DMS79 treated with DMSO at 0.1 percent for 48 hours (cell line): Measurements from ENCODE around the gene SGIP1.
A peak's percentile ranks its signal among the peaks of the same experiment; 100 is the strongest.

ENCODE experiments used
- DNase-seq: peaks from one replicate; lab custom pipeline; 2025; lab: John Stamatoyannopoulos, UW

SGIP1 gene

DNA sequence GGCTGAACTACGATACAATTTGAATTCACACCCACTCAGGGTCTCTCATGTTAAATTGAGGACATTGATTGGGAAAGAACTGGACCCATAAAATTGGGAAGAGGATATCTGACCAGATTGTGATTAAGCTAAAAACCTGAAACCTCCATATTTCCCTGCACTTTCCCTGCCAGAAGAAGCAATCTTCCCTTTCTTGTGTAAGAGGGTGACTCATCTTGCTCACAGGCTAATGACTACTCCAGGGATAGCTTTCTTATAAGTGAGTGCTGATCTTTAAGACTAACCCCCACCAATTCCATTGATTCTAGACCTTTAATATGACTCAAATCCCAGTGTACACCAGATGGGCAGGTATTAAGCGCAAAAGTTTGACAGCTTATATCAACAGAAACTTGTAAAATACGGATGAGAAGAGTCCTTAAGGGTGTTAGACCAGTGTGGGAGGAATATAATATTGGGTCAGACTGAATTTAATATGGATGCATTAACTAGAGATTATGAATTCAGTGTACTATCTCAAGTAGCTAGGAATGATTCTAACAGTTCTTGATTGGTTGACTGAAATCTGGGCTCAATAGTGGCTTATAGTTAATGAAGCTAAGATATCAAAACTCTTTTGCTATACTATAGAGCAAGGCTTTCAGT is 12.1 kb upstream of the SGIP1 start:
- no peak for DNase-seq

DNA sequence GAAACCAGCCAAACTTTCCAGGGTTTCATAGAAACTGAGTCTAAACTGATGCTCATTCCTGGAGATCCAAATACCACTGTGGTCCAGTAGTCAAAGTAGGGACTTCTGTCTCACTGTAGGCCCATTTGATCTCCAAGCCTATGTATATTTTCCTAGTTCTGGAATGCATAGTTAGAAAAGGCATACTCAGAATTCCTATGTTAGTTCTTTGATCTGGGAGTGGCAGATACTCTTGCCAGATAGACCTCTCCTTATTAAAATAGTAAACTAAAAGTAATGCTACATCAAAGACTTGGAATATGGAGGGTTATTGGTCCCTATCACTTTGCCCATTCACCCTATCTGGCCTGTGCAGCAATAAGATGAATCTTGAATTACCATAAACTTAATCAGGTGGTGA is 10.4 kb upstream of the SGIP1 start:
- no peak for DNase-seq

DNA sequence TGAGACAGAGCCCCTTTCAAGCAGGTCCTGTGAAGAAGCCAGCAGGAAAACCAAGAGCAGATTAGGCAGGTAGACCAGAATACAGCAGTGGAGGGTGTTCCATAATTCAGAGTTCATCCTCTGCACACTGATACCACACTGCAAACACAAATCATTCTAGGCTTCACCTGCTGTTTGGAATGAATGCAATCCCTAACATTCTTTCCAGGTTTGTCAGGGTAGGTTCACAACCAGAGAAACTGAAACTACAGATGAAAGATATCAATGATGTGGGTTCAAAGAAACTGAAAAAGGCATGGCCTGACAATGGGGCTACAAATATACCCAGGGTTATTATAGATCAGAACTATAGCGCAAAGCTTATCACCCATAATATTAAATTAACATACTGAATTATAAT is 8.9 kb upstream of the SGIP1 start:
- DNase-seq, result no peak

DNA sequence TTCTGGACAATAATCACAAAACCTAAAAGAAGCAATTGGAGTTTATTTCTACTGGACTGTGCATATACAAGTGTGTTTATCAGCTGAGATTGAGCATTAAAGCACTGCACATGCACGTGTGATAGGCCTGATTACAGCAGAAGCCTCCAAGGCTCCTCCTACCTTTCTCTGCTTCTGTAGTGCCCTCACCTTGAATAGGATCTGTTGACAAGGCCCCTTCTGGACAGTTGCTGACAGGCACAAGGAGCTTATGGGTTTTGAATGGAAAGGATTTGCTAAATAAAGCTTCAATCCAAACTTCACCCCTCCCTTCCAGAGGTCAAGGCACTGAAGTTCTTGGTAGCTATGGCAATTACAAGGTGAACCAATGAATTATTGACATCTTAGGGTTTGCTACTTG is 7.9 kb upstream of the SGIP1 start:
- no peak for DNase-seq

DNA sequence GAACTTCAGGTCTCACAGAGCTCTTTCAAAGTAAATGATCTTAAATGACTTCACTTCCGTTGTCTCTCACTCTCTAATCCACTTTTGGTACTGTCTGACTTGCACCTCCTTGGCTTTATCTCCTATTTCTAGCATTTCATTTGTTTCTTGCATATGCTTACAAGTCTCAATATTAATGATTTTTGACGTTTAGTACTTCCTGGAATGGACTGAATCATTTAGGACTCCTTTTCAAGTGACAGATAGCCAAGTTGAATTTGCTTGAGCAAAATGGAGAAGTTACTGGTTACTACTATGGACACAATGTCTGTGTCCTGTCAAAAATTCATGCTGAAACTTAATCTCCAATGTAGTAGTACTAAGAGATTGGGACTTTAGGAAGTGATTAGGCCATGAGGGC is 7.0 kb upstream of the SGIP1 start:
- DNase-seq, result no peak

DNA sequence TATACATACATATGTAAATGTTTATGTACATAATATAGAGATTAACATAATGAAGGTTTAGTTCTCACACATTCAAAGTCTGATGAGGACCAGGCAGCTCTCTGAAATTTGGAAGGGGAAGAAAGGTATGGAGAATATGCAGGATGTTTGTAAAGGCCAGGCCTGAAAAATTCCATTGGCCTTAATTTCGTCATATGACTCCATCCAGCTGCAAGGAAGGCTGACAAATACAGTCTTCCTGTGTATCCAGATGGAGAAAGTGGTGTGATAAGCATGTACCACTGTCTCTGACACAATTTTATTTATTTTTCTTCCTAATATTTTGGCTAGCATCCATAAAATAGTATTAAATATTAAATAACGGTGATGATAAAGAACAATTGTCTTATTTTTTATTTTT is 6.3 kb upstream of the SGIP1 start:
- no peak for DNase-seq

DNA sequence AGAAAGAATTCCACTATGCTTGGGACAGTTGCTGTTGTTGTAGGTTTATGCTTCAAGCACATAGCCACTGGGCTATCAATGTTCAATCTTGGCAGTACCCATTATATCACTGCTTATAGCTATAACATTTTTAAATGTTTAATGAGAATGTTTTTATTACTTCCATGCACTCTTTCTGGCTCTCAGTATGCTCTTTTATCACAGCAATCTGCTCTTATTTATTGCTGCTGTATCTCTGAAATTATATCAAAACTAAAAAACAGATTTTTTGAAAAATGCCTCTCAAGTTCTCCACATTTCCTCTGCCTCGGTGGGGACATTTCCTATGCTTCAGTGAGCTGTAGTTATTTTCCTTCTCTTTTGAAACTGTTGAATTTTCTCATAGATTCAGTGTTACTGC is 5.4 kb upstream of the SGIP1 start:
- DNase-seq, result no peak

DNA sequence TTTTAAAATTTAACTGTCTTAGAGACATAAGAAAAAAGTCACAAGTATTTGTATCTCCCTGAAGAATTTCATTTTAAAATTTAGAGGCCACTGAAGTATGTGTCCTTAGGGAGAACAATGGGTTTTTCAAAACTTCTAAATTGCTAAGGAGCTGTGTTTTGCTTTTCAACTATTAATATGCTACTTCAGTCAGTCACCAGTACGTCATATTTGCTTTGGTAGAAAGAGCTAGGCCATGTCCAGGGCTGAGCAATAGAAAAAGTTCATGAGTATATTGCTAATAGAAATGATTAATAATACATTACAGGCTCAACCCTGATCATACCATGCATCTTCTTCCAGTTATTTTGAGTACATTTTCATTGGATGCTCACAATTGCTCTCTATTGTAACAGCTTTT is 1.7 kb upstream of the SGIP1 start:
- DNase-seq, result no peak

DNA sequence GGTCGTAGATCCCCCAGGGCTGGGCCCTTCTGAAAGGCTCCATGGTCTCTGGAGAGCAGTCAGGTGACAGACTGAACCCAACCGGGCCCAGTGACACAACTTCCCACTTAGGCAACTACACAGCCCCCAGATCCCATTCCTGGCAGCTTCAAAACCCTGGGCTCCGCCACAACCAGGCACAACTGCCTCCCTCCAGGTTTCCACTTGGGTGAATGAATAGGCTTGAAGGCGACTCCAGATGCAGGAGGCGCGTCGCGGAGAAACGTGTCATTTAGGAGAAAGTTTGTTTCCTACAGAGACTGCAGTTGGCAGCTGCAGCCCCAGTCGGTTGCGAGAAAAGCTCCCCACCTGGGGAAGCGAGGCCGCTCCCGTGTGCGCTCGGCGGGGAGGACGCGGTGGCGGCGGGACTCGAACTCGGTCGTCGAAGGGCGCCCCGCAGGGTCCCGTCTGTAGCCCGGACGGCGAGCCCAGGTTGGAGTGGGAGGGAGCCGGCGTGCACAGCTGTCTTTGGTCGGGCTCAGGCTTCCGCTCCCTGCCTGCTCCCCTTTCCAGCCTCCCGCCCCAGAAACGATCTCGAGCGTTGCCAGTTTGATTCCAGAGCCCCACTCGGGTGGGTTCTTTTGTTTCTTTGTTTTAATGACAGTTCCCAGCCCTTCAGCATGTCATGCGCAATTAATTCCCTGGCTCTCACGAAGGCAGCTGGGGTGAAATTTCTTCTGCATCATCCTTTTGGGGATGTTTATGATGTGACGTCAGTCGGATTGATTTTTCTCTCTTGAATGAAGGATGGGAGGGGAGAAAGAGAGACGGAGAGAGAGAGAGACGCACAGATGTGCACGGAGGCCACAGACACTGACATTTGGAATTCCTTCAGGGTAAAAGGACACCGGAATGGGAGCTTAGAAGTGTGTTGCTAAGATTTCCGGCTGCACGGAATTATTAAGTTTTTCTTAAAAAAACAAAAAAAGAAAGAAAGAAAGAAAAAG is 862 bp upstream of the SGIP1 start:
- DNase-seq, result peak; percentile 67

DNA sequence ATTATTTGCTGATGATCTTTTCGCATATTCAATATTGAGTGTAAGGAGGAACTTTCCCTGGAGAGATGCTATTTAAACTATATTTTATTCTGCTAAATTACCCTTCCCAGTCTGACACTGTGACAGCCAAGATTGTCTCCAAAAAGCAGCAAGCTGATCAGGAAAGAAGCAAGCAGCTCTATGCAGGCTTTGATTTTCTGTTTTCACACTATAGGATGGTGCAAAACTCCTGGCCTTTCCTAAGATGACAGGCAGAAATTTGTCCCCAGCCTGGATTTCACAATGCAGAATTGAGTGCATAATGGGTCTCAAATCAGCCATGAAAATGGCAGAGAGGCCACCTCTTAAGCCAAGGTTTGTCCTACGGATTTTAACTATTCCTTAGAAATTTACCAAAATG is 1.1 kb downstream of the SGIP1 start:
- DNase-seq, result no peak

DNA sequence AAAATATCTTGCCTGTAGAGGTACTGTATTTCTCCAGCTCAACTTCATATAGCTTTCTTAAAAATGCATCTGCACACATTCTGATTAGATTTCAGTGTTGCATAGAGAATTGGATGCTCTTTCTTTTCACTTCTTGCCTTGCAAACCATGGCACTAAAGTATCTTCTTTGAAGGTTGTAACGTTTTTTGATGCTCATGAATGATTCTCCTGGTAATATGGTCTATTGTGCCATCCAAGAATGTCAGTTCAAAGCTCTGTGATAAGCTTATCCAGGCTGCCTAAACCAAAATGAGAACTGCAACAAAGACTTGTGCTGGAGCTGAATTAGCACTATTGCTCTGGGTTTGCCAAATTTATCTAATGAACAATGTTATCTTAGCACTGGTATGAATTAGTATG is 1.9 kb downstream of the SGIP1 start:
- no peak for DNase-seq

DNA sequence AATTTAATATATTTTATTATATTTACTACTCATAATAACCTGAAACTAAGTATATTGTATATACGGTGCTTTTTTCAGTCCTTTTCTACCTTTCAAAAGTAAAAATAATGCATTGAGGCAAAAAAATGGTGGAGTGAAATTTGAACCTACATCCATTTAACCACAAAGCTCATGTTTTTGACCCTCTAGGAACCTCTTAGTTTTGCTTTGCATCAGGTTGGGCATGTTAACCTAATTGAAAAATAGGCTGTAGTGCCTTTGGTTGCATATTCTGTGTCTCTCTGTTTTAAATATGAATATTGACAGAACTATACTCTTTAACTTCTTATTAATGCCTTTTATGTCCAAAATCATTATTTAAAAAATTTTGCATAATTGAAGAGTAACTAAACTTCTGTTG is 3.8 kb downstream of the SGIP1 start:
- DNase-seq, result no peak

DNA sequence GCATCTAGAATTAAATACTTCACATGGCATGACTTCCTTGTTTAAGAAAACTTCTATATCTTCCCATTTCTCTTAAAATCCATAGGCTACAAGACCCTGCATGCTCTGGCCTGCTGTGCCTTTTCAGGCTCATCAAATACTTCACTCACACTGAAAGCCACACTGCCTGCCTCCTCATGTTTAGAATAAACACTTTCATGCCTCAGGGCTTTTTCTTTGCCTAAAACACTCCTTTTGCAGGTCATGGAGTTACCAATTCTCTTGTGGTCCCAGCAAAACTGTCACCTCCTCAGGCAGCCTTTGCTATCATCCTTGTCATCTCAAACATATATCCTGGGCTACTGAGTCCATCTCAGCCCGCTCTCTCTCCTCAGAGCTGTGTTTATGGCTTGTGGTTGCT is 5.5 kb downstream of the SGIP1 start:
- DNase-seq, result peak; percentile 45

DNA sequence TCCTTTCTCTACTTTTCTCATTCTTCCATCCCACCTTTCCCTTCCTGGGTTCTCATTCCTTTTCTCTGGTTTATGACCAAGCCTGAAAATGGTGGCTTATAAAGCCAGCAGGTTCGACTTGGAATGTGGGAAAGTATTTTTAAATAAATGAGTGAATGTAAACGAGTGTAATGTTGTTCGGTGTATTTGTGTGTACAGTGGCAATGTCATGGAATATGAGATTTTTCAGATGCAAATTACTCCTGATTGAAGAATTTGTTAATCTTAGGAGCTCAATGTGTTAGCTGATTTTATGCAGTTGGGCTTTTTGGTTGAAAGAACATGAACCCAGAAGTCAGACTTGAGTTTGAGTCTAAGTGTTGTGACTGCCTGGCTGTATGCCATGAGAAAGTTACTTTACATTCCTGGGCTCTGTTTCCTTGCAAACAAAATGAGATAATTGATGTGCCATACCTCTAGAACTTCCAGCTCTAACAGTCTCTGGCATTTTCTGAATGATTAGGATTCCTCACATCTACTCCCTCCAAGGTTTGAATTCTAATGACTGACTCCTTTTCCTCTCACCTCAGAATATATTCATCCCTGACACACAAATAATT is 6.6 kb downstream of the SGIP1 start:
- no peak for DNase-seq

DNA sequence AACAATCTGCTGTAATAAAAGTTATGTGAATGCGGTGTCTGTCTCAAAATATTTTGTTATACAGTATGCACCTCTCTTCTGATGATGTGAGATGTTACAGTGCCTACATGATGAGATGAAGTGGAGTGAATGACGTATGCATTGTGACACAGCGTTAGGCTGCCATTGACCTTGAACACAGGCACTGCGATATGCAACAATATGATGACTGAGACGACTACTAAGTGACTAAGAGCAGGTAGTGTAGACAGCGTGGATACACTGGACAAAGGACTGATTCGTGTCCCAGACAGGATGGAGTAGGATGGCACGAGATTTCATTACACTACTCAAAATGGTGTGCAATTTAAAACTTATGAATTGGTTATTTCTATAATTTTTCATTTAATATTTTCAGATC is 8.4 kb downstream of the SGIP1 start:
- DNase-seq, result peak; percentile 71

DNA sequence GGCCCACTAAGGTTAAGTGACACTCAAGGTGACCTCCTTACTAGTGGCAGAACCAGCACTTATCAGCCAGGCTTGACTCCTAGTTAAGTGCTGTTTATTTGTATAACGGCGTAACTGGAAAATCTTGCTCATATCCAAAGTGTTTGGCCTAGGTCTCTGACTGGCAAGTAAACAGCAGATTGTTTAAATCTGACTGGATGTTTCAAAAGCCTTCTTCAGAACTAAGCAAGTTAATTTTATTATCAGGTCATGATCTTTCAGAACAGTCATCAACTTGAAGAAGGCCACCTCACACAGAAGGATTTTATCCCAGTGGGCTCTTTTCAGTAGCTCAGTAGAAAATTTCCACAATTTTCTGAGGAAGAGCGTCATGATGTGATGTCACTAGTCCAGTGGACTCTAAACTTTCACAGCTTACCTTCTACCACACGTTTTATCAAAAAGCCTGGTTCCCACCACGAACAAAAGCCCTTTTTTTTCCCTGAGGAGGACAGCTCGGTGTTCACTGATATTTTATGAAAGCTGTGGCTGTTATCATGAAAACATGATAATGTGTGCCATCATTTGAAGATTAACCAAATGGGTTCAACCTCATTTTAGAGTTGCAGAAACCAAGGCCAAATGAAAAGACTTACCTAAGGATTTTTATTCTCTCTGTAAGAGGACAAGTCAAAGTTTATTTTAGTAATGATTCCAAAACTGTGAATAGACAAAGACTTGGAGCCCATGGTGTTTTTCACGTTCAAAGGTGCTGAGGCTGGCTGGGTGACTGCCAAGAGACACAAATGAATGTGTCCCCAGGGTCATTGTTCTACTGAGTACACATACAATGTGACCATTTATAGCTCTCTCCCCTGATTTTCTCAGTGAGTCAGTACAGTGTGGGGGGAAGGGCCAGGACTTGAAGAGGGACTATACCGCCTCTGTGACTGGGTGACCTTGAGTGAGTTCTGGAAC is 9.1 kb downstream of the SGIP1 start:
- peak; percentile 91 for DNase-seq

DNA sequence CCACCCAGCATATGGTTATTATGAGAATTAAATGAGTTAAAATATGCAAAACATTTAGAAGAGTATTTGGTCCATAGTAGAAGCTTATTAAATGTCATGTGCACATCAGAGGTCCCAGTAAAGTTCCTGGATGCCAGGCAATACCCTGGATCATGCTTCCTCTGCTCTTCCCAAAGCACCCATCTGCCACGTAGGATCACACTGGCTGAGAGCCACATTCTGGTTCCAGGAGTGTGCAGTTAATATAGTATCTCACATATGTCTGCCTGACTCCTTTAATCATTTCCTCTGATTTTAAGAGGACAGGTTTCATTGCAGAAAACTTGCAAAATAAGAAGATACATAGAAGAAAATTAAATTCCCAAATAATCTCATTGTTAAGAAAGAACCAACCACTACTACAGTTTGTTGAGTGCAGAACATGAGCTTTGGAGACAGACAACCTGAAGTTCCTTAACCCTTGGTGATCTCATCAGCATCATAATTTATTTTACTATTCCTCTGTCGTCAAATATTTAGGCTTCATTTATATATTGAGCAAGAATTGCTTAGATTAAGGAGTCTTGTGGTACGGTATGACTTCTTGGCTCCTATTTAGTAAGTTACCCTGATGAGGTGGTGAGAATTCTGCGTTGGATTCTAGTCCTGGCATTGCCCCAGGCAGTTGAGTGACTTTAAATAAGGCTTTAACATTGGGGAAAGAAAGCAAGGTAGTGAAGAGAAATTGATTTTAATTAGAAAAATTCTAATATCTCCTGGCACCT is 12.3 kb downstream of the SGIP1 start:
- no peak for DNase-seq

DNA sequence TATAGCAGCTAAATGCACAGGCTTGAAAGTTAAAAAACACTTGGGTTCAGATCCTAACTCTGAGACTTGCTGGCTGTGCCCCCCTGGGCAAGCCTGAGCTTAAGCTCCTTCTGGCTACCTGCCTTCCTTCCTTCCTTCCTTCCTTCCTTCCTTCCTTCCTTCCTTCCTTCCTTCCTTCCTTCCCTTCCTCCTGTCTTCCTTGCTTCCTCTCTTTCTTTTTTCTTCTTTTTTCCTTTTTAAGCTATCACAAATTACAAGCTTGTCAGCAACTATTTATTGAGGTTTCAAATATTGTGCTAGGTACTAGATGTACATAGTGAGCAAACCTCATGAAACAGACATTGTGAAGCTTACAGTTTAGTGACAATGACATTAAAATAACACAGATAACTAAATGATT is 15.1 kb downstream of the SGIP1 start:
- DNase-seq, result no peak

DNA sequence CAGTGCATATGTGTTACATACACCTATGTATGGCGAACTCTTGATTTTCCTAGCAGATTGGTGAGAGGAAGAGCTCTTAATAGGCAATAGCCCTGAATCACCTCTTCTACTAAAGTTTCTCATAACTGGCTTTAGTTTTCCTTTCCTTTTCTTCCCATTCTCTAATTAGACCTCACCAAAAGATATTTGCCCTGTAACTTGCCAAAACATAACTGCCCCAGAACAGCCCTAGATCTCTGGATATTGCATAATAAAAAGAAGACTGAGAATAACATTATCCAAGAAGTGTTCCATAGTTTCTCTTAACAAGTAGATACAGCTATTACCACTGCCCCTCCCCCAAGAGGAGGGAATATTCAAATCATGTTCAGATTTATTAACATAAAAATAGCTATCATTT is 16.3 kb downstream of the SGIP1 start:
- DNase-seq, result no peak

DNA sequence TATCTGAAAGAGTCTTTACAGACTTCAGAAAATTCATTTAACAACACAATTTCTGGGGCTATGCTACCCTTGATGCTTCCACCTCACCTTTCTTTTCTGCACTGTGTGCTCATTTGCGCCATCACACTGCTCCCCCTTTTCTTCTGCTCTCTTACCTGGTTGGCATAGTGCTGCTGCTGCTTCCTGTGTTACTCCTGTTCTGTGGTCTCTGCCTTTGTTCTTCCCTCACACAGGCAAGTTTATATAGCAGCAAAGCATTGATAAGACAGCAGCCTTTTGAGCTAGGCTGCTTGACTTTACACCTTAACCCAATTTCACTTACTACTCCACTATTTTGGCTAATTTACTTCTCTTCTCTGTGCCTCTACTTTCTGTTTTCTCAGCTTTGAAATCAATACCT is 18.3 kb downstream of the SGIP1 start:
- peak; percentile 46 for DNase-seq

DNA sequence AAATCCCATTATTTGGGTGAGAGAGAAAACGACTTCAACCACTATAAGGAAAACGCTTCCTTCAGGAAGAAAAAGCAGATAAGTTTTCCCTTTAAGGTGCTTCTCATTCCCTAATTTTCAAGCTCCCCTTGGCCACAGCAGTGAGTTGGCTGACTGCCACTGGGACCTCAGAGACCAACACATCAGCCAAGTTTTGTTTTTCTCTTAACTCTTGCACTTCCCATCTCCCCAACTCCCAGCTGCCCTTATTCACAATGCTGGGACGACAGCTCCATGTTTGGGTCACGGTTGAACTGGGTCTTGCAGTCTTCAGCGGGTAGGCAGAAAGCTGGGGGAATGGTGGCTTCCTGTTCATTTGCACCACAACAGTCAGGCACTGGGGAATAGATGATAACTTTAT is 18.9 kb downstream of the SGIP1 start:
- DNase-seq, result peak; percentile 73
